ENCODE results near the gene CEP55. TPM values are rescaled to one million over a fixed set of nuclear protein-coding genes. Genes with fewer than 3 reads are reported as not detected.
A peak's percentile ranks its signal among the peaks of the same experiment; 100 is the strongest.

CEP55 gene
- total RNA-seq, 4 donors from 2014 or later = 1.4 to 4.3 (median 2.8) TPM

DNA sequence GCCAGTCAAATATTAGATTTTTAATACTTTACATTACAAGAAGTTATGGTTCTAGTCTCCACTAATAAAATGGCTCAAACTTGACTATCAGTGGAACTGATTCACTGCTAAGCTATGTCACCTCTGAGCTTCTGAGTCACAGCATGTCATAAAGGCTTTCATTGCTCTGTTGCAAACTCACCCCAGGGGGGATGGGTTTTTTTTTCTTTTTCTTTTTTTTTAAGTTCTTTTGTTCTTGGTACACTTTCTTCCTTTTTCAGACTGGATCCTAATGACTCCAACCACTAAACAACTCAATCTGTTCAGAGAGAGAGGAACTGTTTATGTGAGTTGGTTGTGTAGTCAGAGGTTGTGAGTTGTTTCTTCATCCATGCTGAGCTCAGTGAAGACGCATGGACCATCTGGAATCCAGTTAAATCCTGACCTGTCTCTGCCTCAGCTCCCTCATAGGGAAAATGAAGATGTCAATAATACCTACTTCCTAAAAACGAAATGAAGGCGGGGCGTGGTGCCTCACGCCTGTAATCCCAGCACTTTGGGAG is 25.2 kb upstream of the CEP55 start:
- peaks cover 83% of the 10 kb centered on the region for H3K4me1 ChIP-seq
- H3K9me3 ChIP-seq = no peaks in the 10 kb centered on the region
- H3K27ac ChIP-seq = peak overlapping the region; percentile 85
- WGBS = 70% methylated on average over 5 of the region's 5 CpGs
- H3K4me3 ChIP-seq = no peak overlapping the region
- H3K36me3 ChIP-seq = no peaks in the 10 kb centered on the region
- DNase-seq (ENCODE audit: low spot score in 2 of 2) = no peak
- TF ChIP-seq EP300 (IDR thresholded peaks at IDR 0.05) (no peak), POLR2AphosphoS5 (IDR thresholded peaks at IDR 0.05) (peak in 1 of 3 donors; percentile 58)
- TF ChIP-seq, protein P1, sequence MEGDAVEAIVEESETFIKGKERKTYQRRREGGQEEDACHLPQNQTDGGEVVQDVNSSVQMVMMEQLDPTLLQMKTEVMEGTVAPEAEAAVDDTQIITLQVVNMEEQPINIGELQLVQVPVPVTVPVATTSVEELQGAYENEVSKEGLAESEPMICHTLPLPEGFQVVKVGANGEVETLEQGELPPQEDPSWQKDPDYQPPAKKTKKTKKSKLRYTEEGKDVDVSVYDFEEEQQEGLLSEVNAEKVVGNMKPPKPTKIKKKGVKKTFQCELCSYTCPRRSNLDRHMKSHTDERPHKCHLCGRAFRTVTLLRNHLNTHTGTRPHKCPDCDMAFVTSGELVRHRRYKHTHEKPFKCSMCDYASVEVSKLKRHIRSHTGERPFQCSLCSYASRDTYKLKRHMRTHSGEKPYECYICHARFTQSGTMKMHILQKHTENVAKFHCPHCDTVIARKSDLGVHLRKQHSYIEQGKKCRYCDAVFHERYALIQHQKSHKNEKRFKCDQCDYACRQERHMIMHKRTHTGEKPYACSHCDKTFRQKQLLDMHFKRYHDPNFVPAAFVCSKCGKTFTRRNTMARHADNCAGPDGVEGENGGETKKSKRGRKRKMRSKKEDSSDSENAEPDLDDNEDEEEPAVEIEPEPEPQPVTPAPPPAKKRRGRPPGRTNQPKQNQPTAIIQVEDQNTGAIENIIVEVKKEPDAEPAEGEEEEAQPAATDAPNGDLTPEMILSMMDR (IDR thresholded peaks at IDR 0.05) = no peak
- H3K27me3 ChIP-seq = no peaks in the 10 kb centered on the region

DNA sequence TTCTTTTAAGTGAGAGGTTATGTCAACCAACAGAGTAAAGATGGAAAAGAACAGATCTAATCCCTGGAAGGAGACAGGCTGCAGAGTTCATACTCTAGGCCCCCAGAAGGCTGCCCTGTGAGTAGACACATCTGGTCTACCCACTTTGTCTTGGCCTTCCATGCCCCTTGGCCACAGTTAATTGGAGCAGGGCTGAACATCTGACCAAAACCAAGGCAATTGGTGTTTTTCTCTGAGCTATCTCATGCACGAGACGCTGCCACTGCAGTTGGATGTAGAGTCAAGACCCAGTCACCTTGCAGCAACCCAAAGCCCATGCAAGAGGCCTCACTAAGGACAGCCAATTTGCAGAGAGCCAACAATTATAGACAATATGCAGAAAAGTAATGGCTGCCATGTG is 23.3 kb upstream of the CEP55 start:
- 100% methylated on average over 2 of the region's 2 CpGs for WGBS
- H3K4me3 ChIP-seq = no peak overlapping the region
- H3K4me1 ChIP-seq = peaks cover 77% of the 10 kb centered on the region
- H3K27ac ChIP-seq = peak overlapping the region; percentile 3
- no peaks in the 10 kb centered on the region for H3K9me3 ChIP-seq
- no peaks in the 10 kb centered on the region for H3K27me3 ChIP-seq
- peaks cover under 1% of the 10 kb centered on the region for H3K36me3 ChIP-seq
- no peak for TF ChIP-seq EP300 (IDR thresholded peaks at IDR 0.05)
- TF ChIP-seq POLR2AphosphoS5 (IDR thresholded peaks at IDR 0.05) = no peak
- TF ChIP-seq POLR2A (IDR thresholded peaks at IDR 0.05) = no peak
- no peak for DNase-seq (ENCODE audit: low spot score in 2 of 2)

DNA sequence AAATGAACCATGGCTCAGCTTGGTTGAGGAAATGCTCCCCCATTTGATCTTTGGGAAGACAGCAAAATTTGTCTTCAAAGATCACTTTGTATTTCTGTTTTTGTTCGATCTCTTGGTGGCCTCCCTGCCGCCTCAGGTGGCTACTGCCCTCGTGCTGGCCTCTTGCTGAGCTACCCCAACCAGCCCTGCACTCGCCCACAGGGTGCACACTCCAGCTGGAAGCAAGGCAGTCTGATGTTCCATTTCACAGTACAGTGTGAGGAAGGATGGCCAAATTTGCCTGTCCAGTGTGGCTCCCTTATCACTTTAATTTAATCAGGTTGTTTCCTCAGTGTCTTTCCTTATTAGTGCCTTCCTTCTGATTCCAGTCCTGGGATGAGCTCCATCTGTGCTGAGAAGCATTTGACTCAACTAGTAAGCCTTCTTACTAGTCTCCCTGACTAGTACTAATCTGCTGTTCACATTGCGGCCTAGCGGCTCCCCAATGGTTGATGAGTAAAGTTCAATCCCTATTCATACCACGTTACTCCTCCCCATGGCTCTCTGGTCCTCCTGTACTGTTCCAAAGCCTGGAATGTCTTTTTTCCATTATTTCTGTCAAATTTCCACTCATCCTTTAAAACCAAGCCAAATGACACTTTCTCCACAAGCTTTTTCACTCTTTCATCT is 22.5 kb upstream of the CEP55 start:
- no peak for DNase-seq (ENCODE audit: low spot score in 2 of 2)
- Histone ChIP-seq H3K36me3 (peaks cover 3% of the 10 kb centered on the region), H3K27ac (peak overlapping the region; percentile 3), H3K4me1 (peaks cover 76% of the 10 kb centered on the region), H3K4me3 (no peak overlapping the region), H3K9me3 (no peaks in the 10 kb centered on the region), H3K27me3 (no peaks in the 10 kb centered on the region)
- TF ChIP-seq POLR2A (IDR thresholded peaks at IDR 0.05) (no peak), EP300 (IDR thresholded peaks at IDR 0.05) (no peak)
- 67% methylated on average over 7 of the region's 7 CpGs for WGBS

DNA sequence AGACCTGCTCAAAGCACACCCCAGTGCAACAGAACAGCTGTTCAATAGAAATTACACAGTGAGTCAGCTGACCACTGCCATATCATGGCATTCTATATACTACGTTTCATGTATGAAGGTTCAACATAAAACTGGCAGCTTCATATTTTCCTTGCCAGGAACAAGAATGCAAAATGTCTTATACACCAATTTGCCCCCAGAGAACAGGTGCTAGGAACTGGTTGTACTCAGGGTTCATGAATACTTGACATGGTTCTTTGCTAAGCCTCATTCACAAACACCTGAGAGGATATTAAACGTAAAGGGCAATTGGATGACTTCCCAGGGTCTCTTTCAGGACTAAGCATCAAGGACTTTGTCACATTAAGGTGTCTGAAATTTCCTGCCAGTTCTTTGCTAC is 21.2 kb upstream of the CEP55 start:
- DNase-seq (ENCODE audit: low spot score in 2 of 2) = no peak
- H3K4me3 ChIP-seq = no peak overlapping the region
- H3K27ac ChIP-seq = peak overlapping the region; percentile 77
- H3K4me1 ChIP-seq = peaks cover 79% of the 10 kb centered on the region
- 48% methylated on average over 2 of the region's 2 CpGs for WGBS
- H3K27me3 ChIP-seq = no peaks in the 10 kb centered on the region
- H3K36me3 ChIP-seq = peaks cover 3% of the 10 kb centered on the region
- no peaks in the 10 kb centered on the region for H3K9me3 ChIP-seq
- TF ChIP-seq, protein P1 (IDR thresholded peaks at IDR 0.05) = no peak
- TF ChIP-seq EP300 (IDR thresholded peaks at IDR 0.05) = no peak
- no peak for TF ChIP-seq POLR2A (IDR thresholded peaks at IDR 0.05)
- no peak for TF ChIP-seq POLR2AphosphoS5 (IDR thresholded peaks at IDR 0.05)

DNA sequence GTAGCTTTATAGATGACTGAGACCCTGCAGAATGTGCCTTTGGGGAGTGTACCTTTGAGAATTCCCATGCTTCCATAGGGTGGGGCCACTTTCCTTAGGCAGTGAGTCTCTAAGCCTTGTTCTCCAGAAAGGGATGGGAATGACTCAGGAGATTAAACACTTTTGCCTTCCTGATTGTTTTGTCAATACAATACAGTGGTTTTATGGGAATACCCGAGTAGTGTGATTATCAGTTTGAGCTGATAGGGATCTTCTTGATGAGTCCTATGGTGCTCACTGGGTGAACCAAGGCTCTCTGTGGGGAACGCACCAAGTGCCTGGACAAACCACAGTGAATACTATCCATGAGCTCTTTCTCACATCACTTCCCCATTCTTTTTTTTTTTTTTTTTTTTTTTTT is 20.5 kb upstream of the CEP55 start:
- TF ChIP-seq POLR2A (IDR thresholded peaks at IDR 0.05) (no peak), POLR2AphosphoS5 (IDR thresholded peaks at IDR 0.05) (no peak), EP300 (IDR thresholded peaks at IDR 0.05) (no peak)
- TF ChIP-seq, protein P1 (IDR thresholded peaks at IDR 0.05) = no peak
- Histone ChIP-seq H3K4me1 (peaks cover 79% of the 10 kb centered on the region), H3K27ac (peak overlapping the region; percentile 77), H3K27me3 (no peaks in the 10 kb centered on the region), H3K4me3 (no peak overlapping the region), H3K36me3 (peaks cover 3% of the 10 kb centered on the region), H3K9me3 (no peaks in the 10 kb centered on the region)
- DNase-seq (ENCODE audit: low spot score in 2 of 2) = no peak
- 55% methylated on average over 2 of the region's 2 CpGs for WGBS

DNA sequence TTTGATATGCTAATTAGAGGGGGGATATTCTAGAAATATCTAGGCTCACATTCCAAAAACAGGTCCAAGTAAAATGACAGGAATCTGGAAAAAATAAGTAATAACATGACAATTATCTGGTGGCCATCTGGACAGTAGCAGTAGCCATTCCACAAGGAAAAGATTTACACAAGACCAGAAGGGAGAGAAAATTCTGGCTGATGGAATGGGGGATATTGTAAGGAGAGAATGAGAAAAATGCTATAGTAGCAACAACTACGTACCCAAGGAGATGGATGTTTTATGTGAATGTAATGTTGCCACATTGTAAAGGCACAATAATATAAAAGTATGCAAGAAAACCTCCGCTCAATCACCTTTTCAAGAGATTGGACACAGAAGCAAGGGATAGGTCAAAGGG is 19.7 kb upstream of the CEP55 start:
- WGBS = 93% methylated on average over 2 of the region's 2 CpGs
- Histone ChIP-seq H3K36me3 (peaks cover 3% of the 10 kb centered on the region), H3K4me3 (no peak overlapping the region), H3K27ac (peak overlapping the region; percentile 77), H3K4me1 (peaks cover 73% of the 10 kb centered on the region), H3K27me3 (no peaks in the 10 kb centered on the region), H3K9me3 (no peaks in the 10 kb centered on the region)
- TF ChIP-seq EP300 (IDR thresholded peaks at IDR 0.05) (no peak), POLR2AphosphoS5 (IDR thresholded peaks at IDR 0.05) (no peak), POLR2A (IDR thresholded peaks at IDR 0.05) (no peak)
- TF ChIP-seq, protein P1 (IDR thresholded peaks at IDR 0.05) = no peak
- DNase-seq (ENCODE audit: low spot score in 2 of 2) = no peak

All from suprapubic skin (tissue), 4 donors.